Esophagus squamous epithelium (tissue), 4 donors: ENCODE data around the gene METAP1D.

Experiments used
- POLR2A ChIP-seq, 4 donors: fragments of 450-650 bp; IDR thresholded peaks; one replicate each; pipeline ENCODE4 v1.6.1; 2017; ENCODE audit warnings: antibody characterized with exemption in 4 of 4, mild to moderate bottlenecking in 4 of 4, moderate library complexity in 3 of 4
- TF ChIP-seq, protein P1 (sequence below), 6 experiments: fragments of 450-650 bp in 4 of 6; fragments of 200-600 bp in 2 of 6; sonication (generic) in 2 of 6; IDR thresholded peaks; one replicate each; pipeline ENCODE4 v1.5.1; 2016 to 2019; ENCODE audit warnings: antibody characterized with exemption in 6 of 6, mild to moderate bottlenecking in 4 of 6, moderate library complexity in 4 of 6

- TF ChIP-seq, protein P1, sequence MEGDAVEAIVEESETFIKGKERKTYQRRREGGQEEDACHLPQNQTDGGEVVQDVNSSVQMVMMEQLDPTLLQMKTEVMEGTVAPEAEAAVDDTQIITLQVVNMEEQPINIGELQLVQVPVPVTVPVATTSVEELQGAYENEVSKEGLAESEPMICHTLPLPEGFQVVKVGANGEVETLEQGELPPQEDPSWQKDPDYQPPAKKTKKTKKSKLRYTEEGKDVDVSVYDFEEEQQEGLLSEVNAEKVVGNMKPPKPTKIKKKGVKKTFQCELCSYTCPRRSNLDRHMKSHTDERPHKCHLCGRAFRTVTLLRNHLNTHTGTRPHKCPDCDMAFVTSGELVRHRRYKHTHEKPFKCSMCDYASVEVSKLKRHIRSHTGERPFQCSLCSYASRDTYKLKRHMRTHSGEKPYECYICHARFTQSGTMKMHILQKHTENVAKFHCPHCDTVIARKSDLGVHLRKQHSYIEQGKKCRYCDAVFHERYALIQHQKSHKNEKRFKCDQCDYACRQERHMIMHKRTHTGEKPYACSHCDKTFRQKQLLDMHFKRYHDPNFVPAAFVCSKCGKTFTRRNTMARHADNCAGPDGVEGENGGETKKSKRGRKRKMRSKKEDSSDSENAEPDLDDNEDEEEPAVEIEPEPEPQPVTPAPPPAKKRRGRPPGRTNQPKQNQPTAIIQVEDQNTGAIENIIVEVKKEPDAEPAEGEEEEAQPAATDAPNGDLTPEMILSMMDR (IDR thresholded peaks at IDR 0.05), result no peak
- TF ChIP-seq POLR2A (IDR thresholded peaks at IDR 0.05), result no peak
These were observed 38.9 kb downstream of the METAP1D start for GRCh38 chr2:172038604-172039003.
